Measurements from ENCODE around the gene PAQR4. TPM values are rescaled to one million over a fixed set of nuclear protein-coding genes. Genes with fewer than 3 reads are reported as not detected.

Gene PAQR4
- polyA plus RNA-seq (47.8 and 55.8 TPM in 2 replicates), polyA minus RNA-seq (31.0 and 38.5 TPM in 2 replicates)

DNA sequence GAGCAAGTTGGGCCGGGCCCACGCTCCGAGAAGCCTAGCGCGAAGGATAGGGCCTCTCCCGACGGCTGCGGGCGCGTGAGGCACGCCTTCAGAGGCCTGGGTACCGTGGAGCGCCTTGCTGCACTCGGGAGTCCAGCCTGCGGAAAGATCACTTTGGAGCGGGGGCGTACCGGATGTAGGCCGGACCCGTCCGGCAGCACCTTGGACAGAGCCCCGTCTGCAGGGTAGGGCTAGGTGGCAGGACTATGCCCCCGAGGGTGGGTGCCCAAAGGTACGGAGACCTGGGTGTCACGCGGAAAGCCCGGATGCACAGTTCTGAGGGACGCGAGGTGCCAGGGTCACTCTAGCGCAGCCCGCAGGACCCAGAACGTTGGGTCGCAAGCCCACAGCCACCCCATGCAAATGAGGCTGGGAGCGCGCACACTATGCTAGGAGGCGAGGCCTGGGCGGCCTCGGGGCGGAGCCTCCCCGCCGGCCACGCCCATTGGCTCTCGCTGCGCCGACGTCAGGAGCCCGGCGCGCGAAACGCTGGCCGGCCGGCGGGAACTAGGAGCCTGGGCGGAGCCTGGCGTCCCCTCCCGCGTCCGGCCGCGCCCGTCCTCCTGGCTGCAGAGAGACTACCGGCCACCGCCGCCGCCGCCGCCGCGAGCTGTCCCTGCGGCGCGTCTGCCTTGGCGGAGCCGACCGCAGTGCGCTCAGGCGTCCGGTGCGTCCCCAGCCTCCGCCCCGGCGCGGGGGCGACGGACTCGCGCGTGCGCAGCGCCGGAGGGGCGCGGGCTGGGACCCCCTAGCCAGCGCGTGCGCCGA is at the start of gene PAQR4:
Gene PAQR4, plus strand, starts transcription at position 611 of the 807 bp plus-strand sequence. CDS start 327 bp downstream, outside the sequence.
- Histone ChIP-seq H3F3A (ENCODE audit: insufficient read depth, low read length, poor library complexity, severe bottlenecking) (no peaks in the 10 kb centered on the region), H3K27me3 (ENCODE audit: insufficient read depth, low read depth, low read length) (peaks cover 43% of the 10 kb centered on the region), H3K4me3 (ENCODE audit: low read length) (peak within 1 kb of the TSS; percentile 98), H3K79me2 (replicated peaks; ENCODE audit: insufficient read depth, low read length) (no peaks in the 10 kb centered on the region), H3K27ac (ENCODE audit: low read length) (peak within 1 kb of the TSS; percentile 31), H4K20me1 (ENCODE audit: insufficient read depth) (no peaks in the 10 kb centered on the region), H3K4me2 (ENCODE audit: low read length) (peak within 1 kb of the TSS; percentile 76), H2AFZ (ENCODE audit: low read depth, low read length) (no peak within 1 kb of the TSS), H3K9me3 (ENCODE audit: low read length) (no peaks in the 10 kb centered on the region), H3K9ac (ENCODE audit: low read length) (peak within 1 kb of the TSS; percentile 83), H3K9me2 (ENCODE audit: insufficient read depth, low read length) (no peaks in the 10 kb centered on the region), H3K36me3 (ENCODE audit: insufficient read depth, low read length) (no peaks in the 10 kb centered on the region)
- TF ChIP-seq TAF1 (IDR thresholded peaks at IDR 0.05; ENCODE audit: low read depth) (no peak), RAD21 (conservative IDR thresholded peaks at IDR 0.05) (no peak), EP300 (conservative IDR thresholded peaks at IDR 0.05; ENCODE audit: poor library complexity, severe bottlenecking) (peak; percentile 56), MXI1 (conservative IDR thresholded peaks at IDR 0.05; ENCODE audit: poor library complexity, severe bottlenecking) (peak; percentile 81), POLR2AphosphoS5 (IDR thresholded peaks at IDR 0.05) (peak; percentile 63), SMC3 (conservative IDR thresholded peaks at IDR 0.05; ENCODE audit: poor library complexity) (no peak), EZH2 (IDR thresholded peaks at IDR 0.05; ENCODE audit: borderline replicate concordance, insufficient read depth, low read length, poor library complexity, severe bottlenecking) (no peak)
- TF ChIP-seq, protein P1, sequence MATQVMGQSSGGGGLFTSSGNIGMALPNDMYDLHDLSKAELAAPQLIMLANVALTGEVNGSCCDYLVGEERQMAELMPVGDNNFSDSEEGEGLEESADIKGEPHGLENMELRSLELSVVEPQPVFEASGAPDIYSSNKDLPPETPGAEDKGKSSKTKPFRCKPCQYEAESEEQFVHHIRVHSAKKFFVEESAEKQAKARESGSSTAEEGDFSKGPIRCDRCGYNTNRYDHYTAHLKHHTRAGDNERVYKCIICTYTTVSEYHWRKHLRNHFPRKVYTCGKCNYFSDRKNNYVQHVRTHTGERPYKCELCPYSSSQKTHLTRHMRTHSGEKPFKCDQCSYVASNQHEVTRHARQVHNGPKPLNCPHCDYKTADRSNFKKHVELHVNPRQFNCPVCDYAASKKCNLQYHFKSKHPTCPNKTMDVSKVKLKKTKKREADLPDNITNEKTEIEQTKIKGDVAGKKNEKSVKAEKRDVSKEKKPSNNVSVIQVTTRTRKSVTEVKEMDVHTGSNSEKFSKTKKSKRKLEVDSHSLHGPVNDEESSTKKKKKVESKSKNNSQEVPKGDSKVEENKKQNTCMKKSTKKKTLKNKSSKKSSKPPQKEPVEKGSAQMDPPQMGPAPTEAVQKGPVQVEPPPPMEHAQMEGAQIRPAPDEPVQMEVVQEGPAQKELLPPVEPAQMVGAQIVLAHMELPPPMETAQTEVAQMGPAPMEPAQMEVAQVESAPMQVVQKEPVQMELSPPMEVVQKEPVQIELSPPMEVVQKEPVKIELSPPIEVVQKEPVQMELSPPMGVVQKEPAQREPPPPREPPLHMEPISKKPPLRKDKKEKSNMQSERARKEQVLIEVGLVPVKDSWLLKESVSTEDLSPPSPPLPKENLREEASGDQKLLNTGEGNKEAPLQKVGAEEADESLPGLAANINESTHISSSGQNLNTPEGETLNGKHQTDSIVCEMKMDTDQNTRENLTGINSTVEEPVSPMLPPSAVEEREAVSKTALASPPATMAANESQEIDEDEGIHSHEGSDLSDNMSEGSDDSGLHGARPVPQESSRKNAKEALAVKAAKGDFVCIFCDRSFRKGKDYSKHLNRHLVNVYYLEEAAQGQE (IDR thresholded peaks at IDR 0.05; ENCODE audit: borderline replicate concordance): no peak
- TF ChIP-seq, protein P2, sequence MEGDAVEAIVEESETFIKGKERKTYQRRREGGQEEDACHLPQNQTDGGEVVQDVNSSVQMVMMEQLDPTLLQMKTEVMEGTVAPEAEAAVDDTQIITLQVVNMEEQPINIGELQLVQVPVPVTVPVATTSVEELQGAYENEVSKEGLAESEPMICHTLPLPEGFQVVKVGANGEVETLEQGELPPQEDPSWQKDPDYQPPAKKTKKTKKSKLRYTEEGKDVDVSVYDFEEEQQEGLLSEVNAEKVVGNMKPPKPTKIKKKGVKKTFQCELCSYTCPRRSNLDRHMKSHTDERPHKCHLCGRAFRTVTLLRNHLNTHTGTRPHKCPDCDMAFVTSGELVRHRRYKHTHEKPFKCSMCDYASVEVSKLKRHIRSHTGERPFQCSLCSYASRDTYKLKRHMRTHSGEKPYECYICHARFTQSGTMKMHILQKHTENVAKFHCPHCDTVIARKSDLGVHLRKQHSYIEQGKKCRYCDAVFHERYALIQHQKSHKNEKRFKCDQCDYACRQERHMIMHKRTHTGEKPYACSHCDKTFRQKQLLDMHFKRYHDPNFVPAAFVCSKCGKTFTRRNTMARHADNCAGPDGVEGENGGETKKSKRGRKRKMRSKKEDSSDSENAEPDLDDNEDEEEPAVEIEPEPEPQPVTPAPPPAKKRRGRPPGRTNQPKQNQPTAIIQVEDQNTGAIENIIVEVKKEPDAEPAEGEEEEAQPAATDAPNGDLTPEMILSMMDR (IDR thresholded peaks at IDR 0.05; ENCODE audit: poor library complexity, severe bottlenecking): no peak

DNA sequence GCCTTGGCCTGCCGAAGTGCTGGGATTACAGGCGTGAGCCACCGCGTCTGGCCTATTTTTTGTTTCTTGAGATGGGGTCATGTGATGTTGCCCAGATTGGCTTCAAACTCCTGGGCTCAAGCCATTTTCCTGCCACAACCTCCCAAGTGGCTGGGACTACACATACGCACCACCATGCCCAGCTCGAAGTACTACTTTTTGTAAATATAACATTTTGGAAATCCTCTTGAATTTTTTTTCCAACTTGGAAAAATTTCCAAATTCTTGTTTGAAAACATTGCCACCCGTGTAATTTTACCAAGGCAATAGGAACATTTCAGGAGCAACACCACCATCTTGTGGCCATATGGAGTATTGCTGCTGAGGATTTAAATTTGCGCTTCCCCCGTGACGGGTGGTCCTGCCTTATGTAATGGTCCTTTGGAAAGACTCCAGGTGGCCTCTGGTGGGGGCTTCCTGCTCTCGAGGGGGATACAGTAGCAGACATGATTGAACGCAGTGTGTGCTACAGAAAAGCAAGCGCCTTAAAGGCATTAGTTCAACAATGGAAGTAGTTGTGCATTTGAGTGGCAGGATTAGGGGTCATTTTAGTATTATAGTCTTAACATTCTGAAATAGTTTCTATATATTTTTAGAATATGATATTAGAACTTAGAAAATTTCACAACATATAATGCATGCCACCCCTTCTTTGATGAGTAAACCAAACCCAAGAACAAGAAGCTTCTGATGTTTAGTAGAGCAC is 49.5 kb upstream of the PAQR4 start:
- Histone ChIP-seq H2AFZ (ENCODE audit: low read depth, low read length) (no peak overlapping the region), H3K27ac (ENCODE audit: low read length) (no peak overlapping the region), H3K4me2 (ENCODE audit: low read length) (no peak overlapping the region), H3K9me2 (ENCODE audit: insufficient read depth, low read length) (no peaks in the 10 kb centered on the region), H3K79me2 (replicated peaks; ENCODE audit: insufficient read depth, low read length) (no peaks in the 10 kb centered on the region), H4K20me1 (ENCODE audit: insufficient read depth) (no peaks in the 10 kb centered on the region), H3F3A (ENCODE audit: insufficient read depth, low read length, poor library complexity, severe bottlenecking) (no peaks in the 10 kb centered on the region), H3K9ac (ENCODE audit: low read length) (no peak overlapping the region), H3K4me3 (ENCODE audit: low read length) (no peak overlapping the region), H3K9me3 (ENCODE audit: low read length) (no peaks in the 10 kb centered on the region), H3K27me3 (ENCODE audit: insufficient read depth, low read depth, low read length) (no peaks in the 10 kb centered on the region), H3K36me3 (ENCODE audit: insufficient read depth, low read length) (no peaks in the 10 kb centered on the region)
- TF ChIP-seq, protein P2 (IDR thresholded peaks at IDR 0.05; ENCODE audit: poor library complexity, severe bottlenecking): peak; percentile 90
- TF ChIP-seq SMC3 (conservative IDR thresholded peaks at IDR 0.05; ENCODE audit: poor library complexity) (peak; percentile 82), EP300 (conservative IDR thresholded peaks at IDR 0.05; ENCODE audit: poor library complexity, severe bottlenecking) (no peak), POLR2AphosphoS5 (IDR thresholded peaks at IDR 0.05) (no peak), RAD21 (conservative IDR thresholded peaks at IDR 0.05) (peak; percentile 85)
